CD8-positive, alpha-beta memory T cell (primary cell): ENCODE data around the gene ZCCHC14. TPM values are rescaled to one million over a fixed set of nuclear protein-coding genes. Genes with fewer than 3 reads are reported as not detected.
"Not testable (repeated sequence)": the region's sequence is repeated elsewhere in the genome, so short reads cannot be mapped to it uniquely, and the experiment has no call there.

ENCODE experiments used
- CTCF ChIA-PET: fragments of 350-600 bp; sonication (Branson Sonifier 250); formaldehyde crosslinking; loops from one replicate; lab custom pipeline; 2021; ENCODE audit warnings: antibody characterized with exemption; lab: Charles Lee
- POLR2A ChIA-PET: fragments of 350-600 bp; sonication (Branson Sonifier 250); formaldehyde crosslinking; loops from one replicate; lab custom pipeline; 2021; ENCODE audit warnings: antibody characterized with exemption; lab: Charles Lee
- DNase-seq, 5 donors: peaks; one replicate each; pipeline versions ENCODE4 v3.0.0 to v3.0.0-alpha.2; 2020 to 2022; ENCODE audit warnings: mixed read lengths in 1 of 5
- H3K27ac ChIP-seq: one replicate; pipeline ENCODE4 v1.7.0; 2013; ENCODE audit warnings: low read depth, mild to moderate bottlenecking, low read length, moderate library complexity
- H3K27me3 ChIP-seq: 2 replicates; pipeline ENCODE4 v1.7.0; 2013; ENCODE audit warnings: low read length, mild to moderate bottlenecking; ENCODE audit not compliant: insufficient read depth, poor library complexity, severe bottlenecking
- H3K36me3 ChIP-seq: 2 replicates; pipeline ENCODE4 v1.7.0; 2013; ENCODE audit warnings: mild to moderate bottlenecking, low read length, moderate library complexity; ENCODE audit not compliant: insufficient read depth
- H3K4me1 ChIP-seq: 2 replicates; pipeline ENCODE4 v1.7.0; 2013; ENCODE audit warnings: mild to moderate bottlenecking, low read length, moderate library complexity; ENCODE audit not compliant: insufficient read depth
- H3K4me3 ChIP-seq: 2 replicates; pipeline ENCODE4 v1.7.0; 2013; ENCODE audit warnings: mild to moderate bottlenecking, low read length
- H3K9me3 ChIP-seq: 2 replicates; pipeline ENCODE4 v1.7.0; 2013; ENCODE audit warnings: mild to moderate bottlenecking, low read length
- H3K27ac Mint-ChIP-seq, 8 donors: one replicate each; pipeline ENCODE4 v1.8.0; 2020 to 2021; ENCODE audit warnings: mixed read lengths in 8 of 8, mild to moderate bottlenecking in 6 of 8, inconsistent platforms in 3 of 8, moderate library complexity in 3 of 8
- H3K27me3 Mint-ChIP-seq, 2 donors: one replicate each; pipeline ENCODE4 v1.8.0; 2020 to 2021; ENCODE audit warnings: mixed read lengths in 2 of 2, mild to moderate bottlenecking in 1 of 2, moderate library complexity in 1 of 2
- H3K36me3 Mint-ChIP-seq, 3 donors: one replicate each; pipeline ENCODE4 v1.8.0; 2020 to 2021; ENCODE audit warnings: mixed read lengths in 3 of 3, inconsistent platforms in 1 of 3, mild to moderate bottlenecking in 1 of 3
- H3K4me1 Mint-ChIP-seq, 3 donors: one replicate each; pipeline ENCODE4 v1.8.0; 2020 to 2021; ENCODE audit warnings: mixed read lengths in 3 of 3, inconsistent platforms in 1 of 3, mild to moderate bottlenecking in 1 of 3
- H3K4me3 Mint-ChIP-seq, 7 donors: one replicate each; pipeline ENCODE4 v1.8.0; 2020 to 2021; ENCODE audit warnings: mixed read lengths in 7 of 7, mild to moderate bottlenecking in 6 of 7, moderate library complexity in 4 of 7, inconsistent platforms in 2 of 7
- H3K9me3 Mint-ChIP-seq, 5 donors: one replicate each; pipeline ENCODE4 v1.8.0; 2020 to 2022; ENCODE audit warnings: mixed read lengths in 5 of 5, mild to moderate bottlenecking in 3 of 5, moderate library complexity in 2 of 5, inconsistent platforms in 1 of 5
- polyA plus RNA-seq: library from polyadenylated mRNA; unstranded; fragments of 300-500 nt; fragmentation: Illumina TruSeq; gene quantifications from one replicate; pipeline ENCODE4 v1.2.3, GENCODE V29; 2021
- total RNA-seq, 2 experiments: library from RNA; stranded (reverse); gene quantifications; one replicate each; pipeline ENCODE4 v1.2.3, GENCODE V29; 2021

Gene ZCCHC14
- total and polyA plus RNA-seq, 3 experiments from 2014 or later, result 0.77 to 6.2 (median 6.1) TPM

DNA sequence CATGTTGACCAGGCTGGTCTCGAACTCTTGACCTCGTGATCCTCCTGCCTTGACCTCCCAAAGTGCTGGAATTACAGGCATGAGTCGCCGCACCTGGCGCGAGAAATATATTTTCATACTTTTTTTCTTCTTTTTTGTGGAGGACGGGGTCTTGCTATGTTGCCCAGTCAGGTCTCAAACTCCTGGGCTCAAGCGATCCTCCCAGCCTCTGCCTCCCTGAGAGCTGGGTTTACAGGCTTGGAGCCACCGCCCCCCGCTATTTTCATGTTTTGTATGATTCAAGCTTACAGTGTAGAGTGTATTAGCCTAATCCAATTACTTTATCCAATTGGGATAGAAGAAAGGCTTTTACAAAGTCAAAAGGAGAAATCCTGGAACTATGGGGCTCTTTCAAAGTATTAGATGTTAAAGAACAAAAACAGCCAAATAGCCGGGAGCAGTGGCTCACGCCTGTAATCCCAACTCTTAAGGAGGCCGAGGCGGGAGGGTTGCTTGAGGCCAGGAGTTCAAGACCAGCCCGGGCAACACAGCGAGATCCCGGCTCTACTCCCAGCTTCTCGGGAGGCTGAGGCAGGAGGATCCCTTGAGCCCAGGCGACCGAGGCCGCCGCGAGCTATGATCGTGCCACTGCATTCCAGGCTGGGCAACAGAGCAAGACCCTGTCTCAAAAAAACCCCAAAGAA, 102.0 kb downstream of the ZCCHC14 start:
- H3K27ac ChIP-seq, result peak overlapping the region; percentile 85
- no peak for DNase-seq
- no peaks in the 10 kb centered on the region for H3K9me3 Mint-ChIP-seq
- peaks cover 5% of the 10 kb centered on the region for H3K36me3 ChIP-seq
- H3K27ac Mint-ChIP-seq, result peak overlapping the region in 6 of 8 donors; percentile 78 to 92 (median 84)
- no peaks in the 10 kb centered on the region for H3K27me3 Mint-ChIP-seq
- H3K9me3 ChIP-seq, result no peaks in the 10 kb centered on the region
- H3K27me3 ChIP-seq, result no peaks in the 10 kb centered on the region
- ChIA-PET CTCF (no interaction called here), POLR2A (no interaction called here)
- peaks cover 53 to 67% (median 63%) of the 10 kb centered on the region in 3 donors for H3K4me1 Mint-ChIP-seq
- H3K4me3 Mint-ChIP-seq, result peak overlapping the region; percentile 79 to 93 (median 83)
- peaks cover 54% of the 10 kb centered on the region for H3K4me1 ChIP-seq
- H3K36me3 Mint-ChIP-seq, result peaks cover 0 to 18% (median 2%) of the 10 kb centered on the region in 3 donors
- peak overlapping the region; percentile 53 for H3K4me3 ChIP-seq

DNA sequence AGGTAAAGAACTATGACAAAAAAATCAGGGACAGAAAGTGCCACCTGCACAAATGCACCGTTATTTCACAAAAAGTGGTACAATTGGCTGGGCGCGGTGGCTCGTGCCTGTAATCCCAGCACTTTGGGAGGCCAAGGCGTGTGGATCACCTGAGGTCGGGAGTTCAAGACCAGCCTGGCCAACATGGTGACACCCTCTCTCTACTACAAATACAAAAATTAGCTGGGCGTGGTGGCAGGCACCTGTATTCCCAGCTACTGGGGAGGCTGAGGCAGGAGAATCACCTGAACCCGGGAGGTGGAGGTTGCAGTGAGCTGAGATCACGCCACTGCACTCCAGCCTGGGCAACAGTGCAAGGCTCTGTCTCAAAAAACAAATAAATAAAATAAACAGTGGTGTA, 102.9 kb downstream of the ZCCHC14 start:
- H3K27ac ChIP-seq, H3K27me3 ChIP-seq, H3K9me3 Mint-ChIP-seq, CTCF ChIA-PET, H3K9me3 ChIP-seq, H3K36me3 ChIP-seq, DNase-seq, POLR2A ChIA-PET, H3K27me3 Mint-ChIP-seq, H3K4me3 ChIP-seq: not testable (repeated sequence)
- peak overlapping the region in 6 of 8 donors; percentile 29 to 95 (median 68) for H3K27ac Mint-ChIP-seq
- peaks cover 47% of the 10 kb centered on the region for H3K4me1 ChIP-seq
- H3K4me3 Mint-ChIP-seq, result peak overlapping the region in 3 of 7 donors; percentile 15 to 54 (median 48)
- peaks cover 48 to 65% (median 56%) of the 10 kb centered on the region in 3 donors for H3K4me1 Mint-ChIP-seq
- peaks cover 0 to 12% (median 2%) of the 10 kb centered on the region in 3 donors for H3K36me3 Mint-ChIP-seq

DNA sequence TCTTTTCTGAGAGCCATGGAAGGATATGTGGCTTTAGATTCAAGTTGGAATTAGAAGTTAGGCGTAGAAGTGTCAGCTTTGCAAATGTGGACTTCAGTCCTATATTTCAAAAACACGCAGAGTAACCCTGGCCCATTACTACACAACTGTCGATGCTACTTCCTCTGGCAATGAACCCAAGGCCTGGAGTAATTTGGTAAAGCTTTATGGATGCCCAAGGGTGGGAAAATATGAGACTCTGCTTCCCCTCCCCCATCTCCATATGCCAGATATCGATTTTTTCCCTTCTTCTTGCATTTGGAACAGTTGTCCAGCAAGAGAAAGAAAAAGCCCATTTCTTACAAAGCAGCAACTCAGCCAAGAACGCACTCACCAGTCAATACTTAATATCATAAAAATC, 103.6 kb downstream of the ZCCHC14 start:
- Mint-ChIP-seq H3K9me3 (no peaks in the 10 kb centered on the region), H3K36me3 (peaks cover 0 to 10% (median 0%) of the 10 kb centered on the region in 3 donors), H3K4me1 (peaks cover 45 to 63% (median 50%) of the 10 kb centered on the region in 3 donors), H3K27me3 (no peaks in the 10 kb centered on the region), H3K27ac (peak overlapping the region; percentile 24 to 95 (median 72)), H3K4me3 (peak overlapping the region in 2 of 7 donors; percentile 15 to 54)
- H3K27me3 ChIP-seq, result no peaks in the 10 kb centered on the region
- peak overlapping the region; percentile 77 for H3K27ac ChIP-seq
- H3K36me3 ChIP-seq, result no peaks in the 10 kb centered on the region
- POLR2A ChIA-PET, result no interaction called here
- DNase-seq, result no peak
- CTCF ChIA-PET, result interaction anchor here (1.2 to 2.1 kb wide), 2 partner anchors 65 to 67 kb away, joined by 4 to 7 read pairs; no protein-coding TSS in a partner anchor
- H3K4me1 ChIP-seq, result peaks cover 48% of the 10 kb centered on the region
- no peaks in the 10 kb centered on the region for H3K9me3 ChIP-seq
- H3K4me3 ChIP-seq, result no peak overlapping the region

DNA sequence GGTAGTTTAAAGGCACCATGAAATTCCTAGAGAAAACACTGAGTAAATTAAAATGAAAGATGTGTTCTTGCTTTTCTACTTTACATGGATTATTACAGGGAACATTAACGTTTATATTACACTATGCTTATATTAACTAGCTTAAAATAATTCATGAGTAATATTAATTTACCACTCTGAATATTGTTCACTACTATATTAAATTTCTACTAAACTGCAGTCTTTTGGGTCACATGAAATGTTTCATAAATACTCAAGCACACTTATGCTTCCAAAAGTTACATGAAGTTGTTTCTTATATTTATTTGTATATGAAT, 104.0 kb downstream of the ZCCHC14 start:
- ChIA-PET CTCF (interaction anchor here (0.7 to 2.1 kb wide), 5 partner anchors 13 to 247 kb away, joined by 3 to 7 read pairs (median 3); no protein-coding TSS in a partner anchor), POLR2A (no interaction called here)
- Mint-ChIP-seq H3K4me3 (peak overlapping the region; percentile 58 to 84 (median 70)), H3K27me3 (peaks cover 0 to 4% of the 10 kb centered on the region in 2 donors), H3K36me3 (peaks cover 0 to 12% (median 0%) of the 10 kb centered on the region in 3 donors), H3K9me3 (peaks cover 0 to 3% (median 3%) of the 10 kb centered on the region in 5 donors), H3K27ac (peak overlapping the region; percentile 90 to 98 (median 95)), H3K4me1 (peaks cover 42 to 61% (median 45%) of the 10 kb centered on the region in 3 donors)
- H3K27ac ChIP-seq, result peak overlapping the region; percentile 77
- H3K9me3 ChIP-seq, result no peaks in the 10 kb centered on the region
- H3K27me3 ChIP-seq, result no peaks in the 10 kb centered on the region
- H3K36me3 ChIP-seq, result no peaks in the 10 kb centered on the region
- H3K4me3 ChIP-seq, result peak overlapping the region; percentile 26
- H3K4me1 ChIP-seq, result peaks cover 43% of the 10 kb centered on the region
- DNase-seq, result no peak

DNA sequence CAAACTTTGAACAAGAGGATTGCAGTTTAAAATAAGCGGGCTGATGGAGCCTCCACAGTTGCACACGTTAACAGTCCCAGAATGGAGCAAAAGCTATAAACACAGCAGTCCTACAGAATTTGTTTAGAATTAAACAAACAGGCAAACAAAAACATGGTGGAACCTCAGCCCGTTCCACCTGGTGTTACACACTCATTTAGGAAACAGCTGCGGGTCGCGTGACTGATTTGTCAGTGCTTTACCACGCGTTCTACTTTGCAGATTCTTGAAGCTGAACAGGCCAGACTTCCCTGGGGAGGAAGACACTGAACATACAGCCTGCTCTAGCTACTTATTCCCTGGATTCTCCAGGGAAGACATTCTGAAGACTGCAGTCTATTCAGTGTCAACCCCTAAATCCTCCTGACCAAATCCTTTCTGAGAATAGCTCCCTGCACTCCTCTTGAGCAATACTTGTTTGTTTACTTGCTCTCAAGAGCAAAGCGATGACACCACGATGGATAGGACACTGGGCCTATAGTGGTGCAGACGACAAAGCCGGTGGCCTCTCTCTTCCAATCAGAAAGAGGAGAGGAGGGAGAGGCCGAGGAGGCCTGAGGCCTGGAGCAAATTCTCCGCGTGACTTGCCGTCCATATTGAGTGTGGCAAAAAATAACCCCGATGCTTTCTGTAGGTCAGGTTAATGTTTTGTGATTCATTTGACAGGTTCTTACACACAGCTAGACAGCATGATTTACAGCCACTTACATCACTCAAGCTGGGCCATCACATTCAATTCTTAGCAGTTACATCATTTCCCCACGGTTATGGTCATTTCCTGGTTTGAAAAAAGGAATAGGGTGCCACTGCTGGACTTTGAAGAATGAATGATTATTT, 104.6 kb downstream of the ZCCHC14 start:
- H3K4me1 ChIP-seq, result peaks cover 37% of the 10 kb centered on the region
- Mint-ChIP-seq H3K4me1 (peaks cover 36 to 56% (median 39%) of the 10 kb centered on the region in 3 donors), H3K36me3 (peaks cover 0 to 9% (median 0%) of the 10 kb centered on the region in 3 donors), H3K27ac (peak overlapping the region; percentile 90 to 98 (median 95)), H3K4me3 (peak overlapping the region; percentile 58 to 84 (median 70)), H3K27me3 (peaks cover 0 to 4% of the 10 kb centered on the region in 2 donors), H3K9me3 (peaks cover 0 to 3% (median 3%) of the 10 kb centered on the region in 5 donors)
- DNase-seq, result peak; percentile 78 to 94 (median 86)
- H3K9me3 ChIP-seq, result no peaks in the 10 kb centered on the region
- H3K27me3 ChIP-seq, result no peaks in the 10 kb centered on the region
- CTCF ChIA-PET, result interaction anchor here (0.7 to 2.1 kb wide), 6 partner anchors 14 to 248 kb away, joined by 3 to 7 read pairs (median 4); partner anchors contain the start of gene C16orf95
- no peaks in the 10 kb centered on the region for H3K36me3 ChIP-seq
- H3K27ac ChIP-seq, result peak overlapping the region; percentile 77
- peak overlapping the region; percentile 26 for H3K4me3 ChIP-seq
- POLR2A ChIA-PET, result no interaction called here

DNA sequence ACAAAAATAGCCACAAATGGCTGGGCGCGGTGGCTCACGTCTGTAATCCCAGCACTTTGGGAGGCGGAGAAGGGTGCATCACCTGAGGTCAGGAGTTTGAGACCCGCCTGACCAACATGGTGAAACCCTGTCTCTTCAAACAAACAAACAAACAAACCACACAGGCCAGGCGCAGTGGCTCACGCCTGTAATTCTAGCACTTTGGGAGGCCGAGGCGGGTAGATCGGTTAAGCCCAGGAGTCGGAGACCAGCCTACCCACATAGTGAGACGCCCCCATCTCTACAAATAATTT, 108.0 kb downstream of the ZCCHC14 start:
- not testable (repeated sequence) for H3K27me3 Mint-ChIP-seq, H3K27me3 ChIP-seq, H3K36me3 ChIP-seq, DNase-seq, H3K9me3 Mint-ChIP-seq, H3K9me3 ChIP-seq
- Histone ChIP-seq H3K27ac (peak overlapping the region; percentile 78), H3K4me1 (peaks cover 55% of the 10 kb centered on the region), H3K4me3 (peak overlapping the region; percentile 87)
- peak overlapping the region in 7 of 8 donors; percentile 42 to 99 (median 76) for H3K27ac Mint-ChIP-seq
- ChIA-PET CTCF (interaction anchor here (1.5 to 4.8 kb wide), 2 partner anchors 10 to 67 kb away, joined by 6 to 41 read pairs; partner anchors contain the start of gene C16orf95), POLR2A (interaction anchor here (2.9 kb wide), 1 partner anchor 9 kb away, joined by 38 read pairs; the partner anchor contains the start of gene MAP1LC3B)
- H3K4me1 Mint-ChIP-seq, result peaks cover 56 to 76% (median 58%) of the 10 kb centered on the region in 3 donors
- peaks cover 0 to 12% (median 0%) of the 10 kb centered on the region in 3 donors for H3K36me3 Mint-ChIP-seq
- peak overlapping the region; percentile 49 to 96 (median 90) for H3K4me3 Mint-ChIP-seq

DNA sequence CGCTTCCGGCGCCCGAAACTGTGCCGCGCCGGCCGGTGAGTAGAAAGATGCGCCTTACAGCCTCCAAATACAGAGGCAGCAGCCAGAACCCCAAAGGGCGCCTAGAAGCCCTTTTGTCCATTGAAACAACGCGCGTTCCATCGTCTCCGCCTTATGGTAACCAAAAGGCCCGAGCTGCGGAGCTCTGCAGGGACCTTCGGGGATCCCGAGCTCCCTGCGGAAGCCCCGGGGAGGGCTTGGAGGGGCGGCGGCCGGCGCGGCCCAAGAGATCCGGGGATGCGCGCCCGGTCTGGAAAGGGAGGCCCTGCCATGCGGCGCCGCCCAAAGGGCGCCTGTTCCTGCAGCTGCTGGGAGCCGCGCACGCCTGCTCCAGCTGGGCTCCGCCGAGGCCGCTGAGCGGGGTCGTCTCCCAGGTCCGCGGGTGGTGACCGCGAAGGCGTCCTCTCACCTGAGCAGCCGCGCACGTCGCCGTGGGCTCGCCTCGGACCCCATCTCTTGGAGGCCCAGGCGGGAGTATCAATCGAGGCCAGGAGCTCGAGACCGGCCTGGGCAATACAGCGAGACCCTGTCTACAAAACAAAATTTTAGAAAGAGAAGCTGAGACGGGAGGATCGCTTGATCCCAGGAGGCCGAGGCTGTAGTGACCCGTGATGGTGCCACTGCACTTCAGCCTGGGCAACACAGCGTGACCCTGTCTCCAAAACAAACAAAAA, 108.5 kb downstream of the ZCCHC14 start:
- peaks cover 0 to 6% of the 10 kb centered on the region in 2 donors for H3K27me3 Mint-ChIP-seq
- peaks cover 54 to 75% (median 58%) of the 10 kb centered on the region in 3 donors for H3K4me1 Mint-ChIP-seq
- peak overlapping the region; percentile 90 to 96 (median 94) for H3K4me3 Mint-ChIP-seq
- H3K27ac Mint-ChIP-seq, result peak overlapping the region; percentile 90 to 99 (median 96)
- Histone ChIP-seq H3K9me3 (no peaks in the 10 kb centered on the region), H3K27me3 (no peaks in the 10 kb centered on the region), H3K27ac (peak overlapping the region; percentile 78), H3K36me3 (no peaks in the 10 kb centered on the region), H3K4me1 (peaks cover 54% of the 10 kb centered on the region), H3K4me3 (peak overlapping the region; percentile 87)
- CTCF ChIA-PET, result interaction anchor here (1.1 to 4.8 kb wide), 8 partner anchors 10 to 395 kb away, joined by 3 to 41 read pairs (median 5); partner anchors contain the start of gene C16orf95
- DNase-seq, result no peak
- POLR2A ChIA-PET, result interaction anchor here (0.6 to 2.9 kb wide), 7 partner anchors 9 to 1771 kb away, joined by 3 to 38 read pairs (median 3); partner anchors contain the start of genes C16orf95, GSE1, KLHDC4 and MAP1LC3B
- peaks cover 0 to 3% (median 3%) of the 10 kb centered on the region in 5 donors for H3K9me3 Mint-ChIP-seq
- peaks cover 0 to 12% (median 0%) of the 10 kb centered on the region in 3 donors for H3K36me3 Mint-ChIP-seq
